Memory B cell (primary cell): ENCODE data around the gene SLC12A4.
"Not testable (repeated sequence)": the region's sequence is repeated elsewhere in the genome, so short reads cannot be mapped to it uniquely, and the experiment has no call there.

Source experiments
- ATAC-seq: fragments of 150-1000 bp; cut with Tn5 transposase; 2 replicates; pipeline ENCODE4 v1.10.0; 2021; ENCODE audit warnings: low read depth, mild to moderate bottlenecking, moderate library complexity
- DNase-seq, 2 donors: peaks; one replicate each; pipeline ENCODE4 v3.0.0; 2022; ENCODE audit warnings: low spot score in 2 of 2
- H3K27ac Mint-ChIP-seq: one replicate; pipeline ENCODE4 v1.8.0; 2022; ENCODE audit warnings: mild to moderate bottlenecking, moderate library complexity, mixed read lengths
- H3K27me3 Mint-ChIP-seq: one replicate; pipeline ENCODE4 v1.8.0; 2022; ENCODE audit warnings: mixed read lengths
- H3K36me3 Mint-ChIP-seq: one replicate; pipeline ENCODE4 v1.8.0; 2022; ENCODE audit warnings: mild to moderate bottlenecking, mixed read lengths
- H3K4me1 Mint-ChIP-seq: one replicate; pipeline ENCODE4 v1.8.0; 2022; ENCODE audit warnings: mixed read lengths
- H3K4me3 Mint-ChIP-seq: one replicate; pipeline ENCODE4 v1.8.0; 2022; ENCODE audit warnings: mild to moderate bottlenecking, moderate library complexity, mixed read lengths
- H3K9me3 Mint-ChIP-seq: one replicate; pipeline ENCODE4 v1.8.0; 2022; ENCODE audit warnings: mixed read lengths

Gene SLC12A4

DNA sequence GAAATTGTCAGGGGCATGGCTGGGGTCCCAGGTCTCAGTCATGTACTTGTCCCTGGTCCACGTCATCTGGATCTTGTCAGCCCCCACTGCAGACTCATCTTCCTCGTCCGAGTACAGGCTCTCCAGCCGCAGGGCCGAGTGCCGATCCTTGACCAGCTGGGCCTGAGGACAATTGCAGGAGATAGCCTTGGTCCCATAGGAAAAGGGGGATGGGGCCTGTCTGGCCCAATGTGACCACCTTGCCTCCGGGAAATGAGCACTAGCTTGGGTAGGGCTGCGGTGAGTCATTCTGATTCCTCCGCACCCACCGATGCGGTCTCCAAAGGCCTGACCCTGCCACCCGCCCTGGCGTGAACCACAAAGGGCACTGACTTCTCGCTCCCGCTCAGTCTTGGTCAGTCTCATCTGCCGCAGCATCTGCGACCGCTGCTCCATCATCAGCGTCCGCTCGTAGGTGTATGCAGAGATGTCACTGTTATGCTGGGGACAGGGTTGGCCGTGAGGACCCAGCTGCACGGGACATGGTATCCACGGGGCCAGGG, 23.0 kb downstream of the SLC12A4 start:
- Mint-ChIP-seq H3K27ac (no peak overlapping the region), H3K27me3 (no peaks in the 10 kb centered on the region), H3K36me3 (peaks cover 2% of the 10 kb centered on the region), H3K4me3 (no peak overlapping the region), H3K4me1 (peaks cover 6% of the 10 kb centered on the region), H3K9me3 (no peaks in the 10 kb centered on the region)
- ATAC-seq (no peak), DNase-seq (no peak)

DNA sequence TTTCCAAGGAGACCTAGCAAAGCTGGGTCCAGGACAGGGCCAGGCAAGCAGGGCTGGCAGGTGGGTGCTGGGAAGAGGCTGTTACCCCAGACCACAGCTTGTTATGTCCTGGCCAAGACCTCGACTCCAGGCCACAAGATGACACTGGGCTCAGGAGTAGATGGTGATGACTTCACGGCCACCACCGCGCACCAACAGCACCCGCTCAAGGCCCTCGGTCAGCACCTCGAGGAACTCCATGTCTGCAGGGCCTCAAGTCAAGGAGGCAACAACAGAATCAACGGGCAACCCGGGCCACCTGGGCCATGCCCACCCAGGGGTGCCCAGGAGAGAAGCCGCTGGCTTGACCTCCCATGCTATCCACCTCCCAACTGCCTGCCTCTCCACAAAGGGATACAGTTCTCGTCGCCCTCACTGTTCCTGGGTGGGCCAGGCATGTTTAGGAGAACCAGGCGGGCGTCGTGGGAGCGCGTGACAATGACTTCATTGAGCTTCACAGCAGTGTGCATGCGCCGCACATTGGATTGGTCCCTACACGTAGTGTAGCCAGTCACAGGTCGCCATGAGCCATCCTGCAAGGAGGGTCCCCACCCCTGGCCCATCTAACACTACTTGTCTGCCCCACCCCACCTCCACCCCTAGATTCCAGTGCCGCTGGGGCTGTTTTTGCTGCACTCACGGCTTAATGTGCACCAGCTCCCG, 23.6 kb downstream of the SLC12A4 start:
- DNase-seq (no peak), ATAC-seq (no peak)
- H3K27me3 Mint-ChIP-seq, result no peaks in the 10 kb centered on the region

DNA sequence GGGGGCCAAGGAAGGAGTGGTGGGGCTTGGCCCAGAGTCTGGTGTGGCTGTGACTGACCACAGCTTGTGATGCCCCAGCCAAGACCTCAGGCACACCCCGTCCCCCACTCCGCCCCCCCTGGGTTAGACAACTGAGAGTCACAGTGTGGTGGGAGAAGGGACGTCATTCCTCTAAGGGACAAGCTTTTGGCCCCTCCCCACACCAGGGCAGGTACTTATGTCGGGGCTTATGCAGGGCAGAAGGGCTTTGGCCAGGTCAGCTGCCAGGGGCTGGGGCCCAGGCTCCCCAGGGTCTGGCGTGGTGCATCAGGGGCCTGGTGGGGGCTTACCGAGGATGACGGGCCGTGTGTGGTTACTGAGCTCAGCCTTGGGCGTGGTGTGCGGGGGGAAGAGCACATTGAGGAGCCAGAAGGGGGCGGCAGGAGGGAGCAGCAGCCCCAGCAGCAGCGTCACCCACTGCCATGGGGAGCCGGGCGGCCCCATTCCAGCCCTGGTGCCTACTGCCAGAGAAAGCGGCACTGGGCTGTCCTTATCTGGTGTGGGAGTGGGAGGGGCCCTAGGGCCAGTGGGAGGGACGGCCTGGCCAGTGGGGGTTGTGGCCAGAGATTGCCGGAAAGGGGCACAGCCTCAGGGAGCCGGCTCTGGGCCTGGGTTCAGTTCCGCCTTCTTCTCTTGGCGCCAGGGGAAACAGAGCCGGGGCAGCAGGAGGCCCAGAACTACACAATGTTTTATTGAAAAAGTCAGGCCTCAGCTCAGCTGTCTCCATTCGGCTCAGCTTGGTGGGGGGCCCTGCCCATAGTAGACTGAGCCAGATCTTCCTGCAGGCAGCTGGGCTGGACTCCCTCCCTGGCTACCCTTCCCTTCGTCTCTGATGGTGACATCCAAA, 24.6 kb downstream of the SLC12A4 start, which contains the start of gene LCAT:
LCAT (minus strand) TSS at position 502 of the 886 bp plus-strand sequence; CDS start at position 483, 19 bp downstream.
- Mint-ChIP-seq H3K4me1 (peaks cover 13% of the 10 kb centered on the region), H3K9me3 (no peaks in the 10 kb centered on the region), H3K27ac (no peak within 1 kb of the TSS), H3K36me3 (peaks cover 2% of the 10 kb centered on the region), H3K27me3 (no peaks in the 10 kb centered on the region), H3K4me3 (no peak within 1 kb of the TSS)
- ATAC-seq (no peak), DNase-seq (no peak)

More for the DNA sequence above, 23.6 kb downstream of the SLC12A4 start:
- Mint-ChIP-seq H3K36me3 (peaks cover 2% of the 10 kb centered on the region), H3K4me3 (no peak overlapping the region), H3K27ac (no peak overlapping the region), H3K4me1 (peaks cover 11% of the 10 kb centered on the region), H3K9me3 (no peaks in the 10 kb centered on the region)

DNA sequence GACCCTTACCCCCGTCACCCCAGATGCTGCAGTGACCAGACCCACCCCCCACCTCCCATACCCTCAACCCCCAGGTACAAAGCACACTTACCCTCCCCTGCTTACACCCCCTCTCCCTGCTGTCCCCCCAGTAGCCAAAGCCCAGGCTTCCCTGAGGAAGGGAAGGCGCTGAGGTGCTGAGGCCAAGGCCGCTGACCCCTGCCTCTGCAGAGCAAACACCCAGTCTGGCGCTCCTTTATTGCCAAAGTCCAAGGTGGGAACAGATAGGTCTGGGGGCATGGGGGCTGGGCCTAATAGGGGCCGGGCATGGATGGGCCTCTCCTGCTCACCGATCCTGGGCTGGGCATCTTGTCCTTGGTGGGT, 25.2 kb downstream of the SLC12A4 start:
- Mint-ChIP-seq H3K9me3 (no peaks in the 10 kb centered on the region), H3K27me3 (no peaks in the 10 kb centered on the region), H3K27ac (no peak overlapping the region), H3K4me3 (no peak overlapping the region), H3K36me3 (peaks cover 2% of the 10 kb centered on the region), H3K4me1 (peaks cover 13% of the 10 kb centered on the region)
- DNase-seq (no peak), ATAC-seq (no peak)

DNA sequence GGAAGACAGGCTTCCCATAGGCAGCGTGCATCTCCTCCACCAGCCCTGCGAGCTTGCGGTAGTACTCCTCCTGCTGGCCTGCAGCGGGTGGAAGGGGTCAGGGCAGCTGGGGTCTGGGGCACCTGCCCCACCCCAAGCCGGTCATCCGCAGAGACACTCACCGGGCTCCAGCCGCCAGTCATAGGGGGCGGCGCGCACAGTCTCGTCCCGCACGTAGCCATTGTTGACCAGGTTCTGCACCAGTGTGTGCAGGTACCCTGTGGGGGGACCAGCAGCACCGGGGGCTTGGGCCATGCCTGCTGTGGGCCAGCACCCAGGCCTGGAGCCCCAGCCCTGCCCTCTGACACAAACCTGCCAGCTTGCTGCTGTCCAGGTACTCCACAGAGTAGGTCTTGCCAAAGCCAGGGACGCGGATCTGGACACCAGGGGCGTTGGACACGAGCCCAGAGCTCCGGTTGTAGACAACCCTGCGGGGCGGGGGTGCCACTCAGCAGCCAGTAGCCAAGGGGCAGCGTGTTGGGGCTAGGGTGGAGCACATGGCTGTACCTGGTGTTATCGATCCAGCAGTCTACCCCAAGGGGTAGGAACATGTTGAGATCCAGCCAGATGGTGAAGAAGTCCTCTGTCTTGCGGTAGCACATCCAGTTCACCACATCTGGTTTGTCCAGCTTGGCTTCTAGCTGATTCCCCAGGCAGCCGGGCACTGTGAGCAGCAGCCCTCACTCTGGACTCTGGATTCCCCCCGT, 25.8 kb downstream of the SLC12A4 start:
- Mint-ChIP-seq H3K27me3 (no peaks in the 10 kb centered on the region), H3K27ac (no peak overlapping the region), H3K4me3 (no peak overlapping the region), H3K9me3 (no peaks in the 10 kb centered on the region), H3K4me1 (peaks cover 13% of the 10 kb centered on the region), H3K36me3 (peaks cover 2% of the 10 kb centered on the region)
- DNase-seq (no peak), ATAC-seq (no peak)

DNA sequence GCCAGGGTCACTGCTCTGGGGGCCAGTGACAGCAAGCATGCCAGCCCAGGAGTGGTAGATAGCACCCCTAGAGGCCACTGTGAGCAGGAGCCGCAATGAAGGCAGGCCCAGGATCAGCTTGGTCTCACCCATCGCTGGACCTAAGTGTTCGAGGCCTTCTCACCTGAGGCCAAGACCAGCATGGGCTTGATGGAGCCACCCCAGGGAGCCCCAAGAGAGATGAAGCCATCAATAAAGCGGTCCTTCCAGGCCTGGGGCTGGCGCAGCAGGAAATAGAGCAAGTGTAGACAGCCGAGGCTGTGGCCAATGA, 26.3 kb downstream of the SLC12A4 start:
- Mint-ChIP-seq H3K27me3 (no peaks in the 10 kb centered on the region), H3K4me3 (no peak overlapping the region), H3K9me3 (no peaks in the 10 kb centered on the region), H3K27ac (no peak overlapping the region), H3K4me1 (peaks cover 16% of the 10 kb centered on the region), H3K36me3 (peaks cover 2% of the 10 kb centered on the region)
- peak; percentile 60 for ATAC-seq
- no peak for DNase-seq

DNA sequence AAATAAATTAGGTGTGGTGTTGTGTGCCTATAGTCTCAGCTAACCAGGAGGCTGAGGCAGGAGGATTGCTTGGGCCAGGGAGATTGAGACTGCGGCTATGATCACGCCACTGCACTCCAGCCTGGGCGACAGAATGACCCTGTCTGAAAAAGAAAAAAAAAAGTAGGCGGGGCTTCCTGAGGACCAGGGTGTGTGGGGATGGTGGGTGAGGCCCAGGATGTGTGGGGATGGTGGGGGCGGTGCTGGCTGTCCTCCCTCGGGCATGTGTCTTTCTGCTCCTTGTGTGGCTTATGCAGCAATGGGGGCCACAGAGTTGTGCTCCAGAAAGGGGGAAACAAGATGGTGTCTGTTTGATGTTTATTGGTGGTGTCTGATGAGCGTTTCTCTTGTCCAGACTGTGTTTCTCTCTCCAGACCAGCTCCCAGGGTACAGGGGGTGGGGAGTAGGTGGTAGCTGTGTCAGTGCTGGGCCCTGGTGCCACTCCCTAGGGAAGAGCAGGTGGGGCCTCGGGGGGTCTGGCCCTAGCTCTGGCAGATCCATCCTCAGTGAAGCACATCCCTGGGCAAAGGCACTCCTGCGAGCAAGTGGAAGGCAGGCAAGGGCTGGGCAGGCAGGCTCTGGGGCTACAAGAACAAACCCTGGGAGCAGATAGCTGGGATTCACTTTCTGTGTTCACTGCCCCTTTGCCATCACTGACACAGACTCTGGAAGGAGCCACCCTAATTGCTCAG, 26.8 kb downstream of the SLC12A4 start:
- peaks cover 20% of the 10 kb centered on the region for H3K4me1 Mint-ChIP-seq
- H3K4me3 Mint-ChIP-seq, result no peak overlapping the region
- H3K9me3 Mint-ChIP-seq, result no peaks in the 10 kb centered on the region
- ATAC-seq (no peak), DNase-seq (no peak)
- H3K36me3 Mint-ChIP-seq, result peaks cover 2% of the 10 kb centered on the region
- H3K27me3 Mint-ChIP-seq, result no peaks in the 10 kb centered on the region
- H3K27ac Mint-ChIP-seq, result no peak overlapping the region

DNA sequence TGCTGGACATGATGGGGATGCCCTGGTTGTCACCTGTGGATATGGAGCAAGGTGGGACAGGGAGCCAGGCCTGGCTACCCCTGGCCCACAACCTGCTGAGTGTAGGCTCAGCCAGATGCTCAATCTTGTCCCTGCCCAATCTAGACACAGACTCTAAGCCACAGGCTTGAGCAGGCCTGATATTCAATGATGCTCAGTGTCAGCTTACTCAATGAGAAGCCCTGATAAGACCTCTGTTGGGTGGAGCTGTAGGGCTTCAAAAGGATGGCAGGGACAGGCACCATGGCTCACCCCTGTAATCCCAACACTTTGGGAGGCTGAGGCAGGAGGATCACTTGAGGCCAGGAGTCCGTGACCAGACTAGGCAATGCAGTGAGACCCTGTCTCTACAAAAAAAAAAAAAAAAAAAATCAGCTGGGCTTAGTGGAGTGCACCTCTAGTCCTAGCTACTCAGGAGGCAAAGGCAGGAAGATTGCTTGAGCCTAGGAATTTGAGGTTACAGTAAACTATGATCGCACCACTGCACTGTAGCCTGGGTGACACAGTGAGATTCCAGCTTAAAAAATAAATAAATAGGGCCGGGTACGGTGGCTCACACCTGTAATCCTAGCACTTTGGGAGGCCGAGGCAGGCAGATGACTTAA, 27.9 kb downstream of the SLC12A4 start:
- DNase-seq (no peak), ATAC-seq (no peak)
- Mint-ChIP-seq H3K9me3 (no peaks in the 10 kb centered on the region), H3K27ac (peak overlapping the region; percentile 42), H3K36me3 (no peaks in the 10 kb centered on the region), H3K4me1 (peaks cover 20% of the 10 kb centered on the region), H3K27me3 (no peaks in the 10 kb centered on the region), H3K4me3 (no peak overlapping the region)

DNA sequence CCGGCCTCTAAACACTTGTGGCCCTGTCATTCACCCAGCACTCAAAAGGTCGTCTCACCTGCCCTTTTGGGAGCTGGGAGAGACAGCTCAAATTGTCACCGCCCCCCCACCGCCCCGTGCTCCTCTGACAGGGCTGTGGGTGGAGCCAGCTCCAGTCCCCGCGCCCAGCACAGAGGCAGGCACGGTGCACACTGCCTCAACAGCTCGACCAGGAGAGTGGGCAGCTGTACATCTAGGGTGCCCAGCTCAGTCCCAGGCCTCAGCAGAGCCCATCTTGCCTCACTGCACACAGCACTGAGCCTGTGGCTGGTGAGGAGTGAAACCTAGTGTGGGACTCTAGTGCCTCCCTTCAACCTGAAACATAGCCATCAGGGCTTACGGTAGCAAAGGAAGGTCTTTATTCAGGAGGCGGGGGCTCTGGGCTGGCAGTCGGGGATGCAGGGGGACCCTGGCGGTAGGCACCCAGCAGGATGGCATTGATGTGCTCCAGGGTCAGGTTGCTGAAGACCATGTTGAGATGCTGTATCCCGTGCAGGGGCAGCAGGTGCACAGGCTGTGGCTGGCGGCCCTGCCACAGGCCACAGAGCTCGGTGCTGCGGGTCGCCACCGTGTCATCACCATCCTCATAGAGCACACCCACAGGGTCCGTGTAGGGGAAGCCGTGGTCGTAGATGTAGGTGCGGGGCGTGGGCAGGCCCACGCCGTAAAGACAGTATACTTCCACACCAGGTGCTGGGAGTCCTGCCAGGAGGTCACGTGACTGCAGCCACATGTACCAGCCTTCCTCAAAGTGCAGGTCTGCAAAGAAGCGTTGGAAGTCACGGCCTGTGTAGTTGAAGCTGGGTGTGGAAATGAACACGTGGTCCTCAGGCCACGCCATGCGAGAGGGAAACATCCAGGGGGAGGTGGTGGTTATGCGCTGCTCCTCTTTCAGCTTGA, 28.7 kb downstream of the SLC12A4 start:
- Mint-ChIP-seq H3K27ac (peak overlapping the region; percentile 42), H3K9me3 (no peaks in the 10 kb centered on the region), H3K27me3 (no peaks in the 10 kb centered on the region), H3K36me3 (peaks cover 5% of the 10 kb centered on the region), H3K4me1 (peaks cover 27% of the 10 kb centered on the region), H3K4me3 (peak overlapping the region; percentile 11)
- DNase-seq, result peak in 1 of 2 donors; percentile 25
- ATAC-seq, result no peak

DNA sequence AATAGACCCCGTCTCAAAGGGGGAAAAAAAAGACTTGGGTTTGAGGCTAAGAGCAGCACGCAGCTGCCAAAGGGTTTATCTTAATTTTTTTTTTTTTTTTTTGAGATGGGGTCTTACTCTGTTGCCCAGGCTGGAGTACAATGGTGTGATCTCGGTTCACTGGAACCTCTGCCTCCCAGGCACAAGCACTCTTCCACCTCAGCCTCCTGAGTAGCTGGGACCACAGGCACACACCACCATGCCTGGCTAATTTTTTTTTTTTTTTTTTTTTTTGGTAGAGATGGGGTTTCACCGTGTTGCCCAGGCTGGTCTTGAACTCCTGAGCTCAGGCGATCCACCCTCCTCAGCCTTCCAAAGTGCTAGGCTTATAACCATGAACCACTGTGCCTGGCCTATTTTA, 30.7 kb downstream of the SLC12A4 start:
- ATAC-seq, H3K4me3 Mint-ChIP-seq, H3K9me3 Mint-ChIP-seq, DNase-seq, H3K27me3 Mint-ChIP-seq: not testable (repeated sequence)
- Mint-ChIP-seq H3K4me1 (peaks cover 27% of the 10 kb centered on the region), H3K27ac (peak overlapping the region; percentile 86), H3K36me3 (peaks cover 13% of the 10 kb centered on the region)

DNA sequence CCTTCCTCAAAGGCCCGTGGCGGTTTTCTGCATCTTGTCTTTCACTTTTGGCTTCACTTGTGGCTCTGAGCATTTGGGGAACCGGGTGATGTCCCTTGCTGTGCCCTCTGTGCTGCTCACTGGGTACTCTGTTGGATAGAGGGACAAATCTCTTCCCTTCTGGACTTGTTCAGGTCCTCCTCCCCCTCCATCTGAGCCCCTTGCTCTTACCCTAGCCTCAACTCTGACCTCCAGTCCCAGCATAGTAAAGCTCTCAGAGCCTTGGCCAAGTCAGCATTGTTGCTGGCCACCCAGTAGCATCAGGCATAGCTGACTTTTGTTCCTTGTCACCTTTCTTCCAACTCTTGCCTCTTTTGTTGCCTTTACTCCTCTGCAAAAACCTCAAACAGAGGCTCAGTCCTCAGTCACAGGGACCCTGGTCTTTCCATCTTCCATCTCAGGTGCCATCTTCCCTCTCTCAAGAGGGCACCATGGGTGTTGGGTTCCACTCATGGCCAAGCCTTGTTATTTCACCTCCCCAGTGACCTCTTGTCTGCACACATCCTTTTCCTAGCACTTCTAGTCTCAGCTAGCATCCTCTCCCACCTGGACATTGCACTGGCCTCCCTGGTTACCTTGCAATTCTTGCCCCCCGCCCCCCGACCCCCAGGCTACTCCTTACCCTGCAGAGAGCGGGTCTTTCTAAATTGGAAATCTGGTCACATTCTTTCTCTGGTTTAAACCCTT, 31.4 kb downstream of the SLC12A4 start:
- ATAC-seq (peak; percentile 68), DNase-seq (peak in 1 of 2 donors; percentile 78)
- Mint-ChIP-seq H3K27ac (peak overlapping the region; percentile 86), H3K9me3 (no peaks in the 10 kb centered on the region), H3K27me3 (no peaks in the 10 kb centered on the region), H3K4me1 (peaks cover 25% of the 10 kb centered on the region), H3K4me3 (peak overlapping the region; percentile 92), H3K36me3 (peaks cover 13% of the 10 kb centered on the region)
